GM18526 (cell line): Measurements from ENCODE around the gene ZBTB32.

Experiments used
- POLR2A ChIP-seq: IDR thresholded peaks from 3 replicates; pipeline ENCODE4 v1.6.1; 2011; ENCODE audit not compliant: insufficient read length; ENCODE audit errors: extremely low read depth

The ZBTB32 gene

DNA sequence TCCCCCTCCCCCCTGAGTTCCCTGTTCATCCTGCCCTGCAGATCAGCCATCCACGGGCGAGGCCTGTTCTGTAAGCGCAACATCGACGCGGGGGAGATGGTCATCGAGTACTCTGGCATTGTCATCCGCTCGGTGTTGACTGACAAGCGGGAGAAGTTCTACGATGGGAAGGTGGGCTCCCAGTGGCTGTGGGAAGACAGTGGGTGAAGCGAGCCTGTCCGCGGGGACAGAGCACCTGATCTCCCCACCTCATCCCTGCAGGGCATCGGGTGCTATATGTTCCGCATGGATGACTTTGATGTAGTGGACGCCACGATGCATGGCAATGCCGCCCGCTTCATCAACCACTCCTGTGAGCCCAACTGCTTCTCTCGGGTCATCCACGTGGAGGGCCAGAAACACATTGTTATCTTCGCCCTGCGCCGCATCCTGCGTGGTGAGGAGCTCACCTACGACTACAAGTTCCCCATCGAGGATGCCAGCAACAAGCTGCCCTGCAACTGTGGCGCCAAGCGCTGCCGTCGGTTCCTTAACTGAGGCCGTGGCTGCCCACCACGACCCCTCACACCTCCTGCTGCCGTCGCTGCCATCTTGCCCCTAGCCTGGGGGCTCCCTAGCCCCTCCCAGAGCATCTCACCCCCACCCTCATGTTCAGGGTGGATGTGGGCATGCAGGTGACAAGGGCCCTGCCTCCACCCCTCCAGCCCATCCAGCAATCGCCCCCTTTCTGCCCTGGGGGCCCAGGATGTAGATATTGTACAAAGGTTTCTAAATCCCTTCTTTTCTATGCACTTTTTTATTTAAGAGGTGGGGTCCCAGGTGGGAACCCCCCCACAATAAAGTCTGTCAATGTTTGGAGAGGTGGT, 33.9 kb downstream of the ZBTB32 start:
- no peak for TF ChIP-seq POLR2A

DNA sequence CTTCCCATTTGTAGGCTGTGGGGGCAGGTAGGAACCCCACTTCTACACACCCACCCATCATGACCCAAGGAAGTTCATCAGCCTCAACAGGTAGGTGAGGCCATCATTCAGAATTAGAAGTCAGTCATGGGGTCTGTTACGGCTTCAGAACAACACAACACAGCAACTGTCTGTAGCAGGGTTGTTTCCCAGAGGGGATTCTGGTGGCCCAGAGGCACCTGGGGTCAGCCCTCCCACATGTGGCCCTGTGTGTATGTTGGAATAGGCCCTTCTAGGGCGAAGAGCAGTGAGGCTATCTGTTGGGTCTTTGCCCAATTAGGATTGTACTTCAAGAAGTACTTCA, 34.5 kb downstream of the ZBTB32 start:
- no peak for TF ChIP-seq POLR2A

DNA sequence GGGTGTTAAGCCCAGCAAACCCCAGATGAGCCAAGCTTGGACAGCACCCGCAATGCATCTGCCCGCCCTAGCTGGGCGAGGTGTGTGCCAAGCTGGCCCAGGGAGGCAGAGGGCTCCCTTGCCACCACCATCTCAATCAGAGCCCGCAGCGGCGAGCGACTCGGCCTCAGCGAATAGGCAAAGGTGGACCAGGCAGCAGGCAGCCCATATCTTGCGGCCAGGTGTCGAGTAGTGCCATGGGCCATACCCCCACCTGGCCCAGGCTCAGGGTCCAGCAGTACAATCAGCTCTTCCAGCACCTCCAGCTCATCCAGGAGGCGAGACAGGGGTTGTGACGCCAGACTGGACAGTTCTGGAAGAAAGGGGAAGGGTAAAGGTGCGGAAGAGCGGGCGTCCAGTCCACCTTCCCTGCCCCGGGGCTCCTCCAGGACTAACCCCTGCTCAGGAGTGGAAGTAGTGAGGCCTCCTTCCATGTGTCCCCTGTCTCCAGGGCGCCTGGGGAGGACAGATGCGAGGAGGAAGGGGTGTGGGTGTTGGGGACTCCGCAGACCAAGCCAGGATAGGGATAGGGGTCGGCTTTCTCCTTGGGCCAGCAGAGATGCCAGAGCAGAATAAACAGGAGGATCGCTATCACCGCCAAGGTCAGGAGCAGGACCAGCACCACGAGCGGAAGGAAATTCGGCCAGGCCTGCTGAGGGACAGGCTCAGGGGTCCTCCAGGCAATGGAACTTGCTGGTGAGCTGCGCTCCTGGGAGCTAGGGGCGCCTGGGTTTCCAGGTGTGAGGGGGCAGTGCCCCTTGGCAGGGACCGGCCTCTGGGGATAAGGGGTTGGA, 35.1 kb downstream of the ZBTB32 start:
- no peak for TF ChIP-seq POLR2A

DNA sequence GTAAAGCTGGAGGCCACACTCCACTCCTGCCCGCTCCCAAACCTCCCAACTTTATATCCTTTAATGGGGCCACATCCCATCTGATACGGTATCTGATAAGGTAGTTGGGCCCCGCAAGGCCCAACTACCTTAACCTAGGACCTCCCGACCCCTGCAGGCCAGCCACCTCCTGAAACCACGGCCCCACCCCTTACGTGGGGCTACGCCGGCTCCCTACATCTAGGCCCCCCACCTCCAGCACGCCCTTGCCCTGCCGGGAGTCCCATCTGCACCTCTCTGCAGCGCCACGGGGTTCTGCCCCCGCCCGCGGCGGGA, 35.7 kb downstream of the ZBTB32 start:
- TF ChIP-seq POLR2A: no peak

DNA sequence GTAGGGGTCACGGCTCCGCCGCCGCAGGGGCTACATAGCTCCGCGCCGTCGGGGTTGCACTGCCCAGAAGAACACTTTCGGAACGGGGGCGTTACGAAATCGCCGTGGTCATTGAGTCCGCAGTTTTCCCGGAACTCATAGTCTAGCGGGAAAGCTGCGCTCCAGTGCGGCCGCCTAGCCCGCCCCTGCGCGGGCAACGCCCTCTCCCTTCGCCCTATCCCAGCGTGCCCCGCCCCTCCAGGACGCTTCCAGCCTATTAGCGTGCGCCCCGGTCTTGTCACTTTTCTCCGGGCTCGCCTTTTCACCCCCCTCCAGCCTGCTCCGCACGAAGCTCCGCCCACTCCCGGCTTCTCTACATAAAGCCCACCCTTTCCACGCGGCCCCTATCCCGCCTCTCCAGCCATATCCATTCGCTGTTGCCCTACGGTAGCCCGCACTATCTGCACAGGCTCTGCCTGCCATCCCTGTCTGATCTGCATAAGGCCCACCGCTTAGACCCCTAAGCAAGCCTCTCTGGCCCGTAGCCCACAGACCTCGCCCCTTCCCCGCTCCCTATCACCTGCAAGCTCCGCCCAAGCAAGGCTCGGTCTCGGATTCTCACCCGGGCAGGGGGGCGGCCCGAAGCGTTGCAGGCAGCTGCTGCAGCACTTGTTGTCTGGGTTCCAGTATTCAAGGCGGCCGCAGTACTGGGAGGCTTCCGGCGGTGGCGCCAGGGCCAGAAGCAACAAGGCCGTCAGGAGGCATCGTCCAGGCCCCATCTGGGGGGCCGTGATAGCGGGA, 36.3 kb downstream of the ZBTB32 start:
- peak; percentile 70 for TF ChIP-seq POLR2A

DNA sequence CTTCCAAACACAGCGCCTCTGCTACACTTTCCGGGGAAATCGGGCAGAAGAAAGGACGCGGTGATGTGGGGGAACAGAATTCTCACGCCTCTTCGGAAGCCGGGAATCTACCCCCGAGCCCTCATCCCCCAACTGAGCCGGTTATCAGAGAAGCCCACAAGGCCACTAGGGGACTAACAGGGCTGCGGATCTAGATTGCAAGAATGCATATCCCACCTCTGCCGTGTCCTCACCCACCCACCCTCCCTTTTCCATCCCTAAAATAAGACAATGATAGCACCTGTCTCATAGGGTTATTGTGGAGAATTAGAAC, 36.8 kb downstream of the ZBTB32 start:
- TF ChIP-seq POLR2A: no peak

DNA sequence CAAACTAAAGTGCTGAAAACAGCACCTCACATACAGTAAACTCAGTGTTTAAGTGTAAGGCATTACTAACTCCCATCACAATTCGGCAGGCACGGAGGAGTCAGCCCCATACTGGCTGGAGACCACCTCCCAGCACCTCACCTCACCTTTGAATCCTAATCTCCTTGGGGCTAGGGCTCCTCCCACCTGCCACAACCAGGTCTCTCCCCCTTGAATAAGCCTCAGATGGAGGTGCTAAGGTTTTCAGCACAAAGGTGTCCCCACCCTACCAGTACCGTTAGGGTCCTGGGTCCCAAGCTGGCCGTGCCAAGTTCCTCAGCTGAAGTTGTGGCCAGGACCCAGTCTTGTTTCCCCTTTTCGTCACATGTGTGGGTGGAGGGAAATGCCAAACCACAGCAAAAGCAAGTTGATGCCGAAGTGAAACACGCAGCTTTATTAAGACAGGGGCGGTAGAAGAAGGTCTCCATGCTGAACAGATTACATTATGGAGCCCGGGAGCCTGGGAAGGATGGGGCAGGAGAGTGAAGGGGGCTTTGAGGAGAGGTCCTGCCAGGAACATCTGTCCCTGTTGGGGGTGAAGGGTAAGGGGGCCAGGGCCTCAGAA, 37.9 kb downstream of the ZBTB32 start, which contains the start of gene IGFLR1:
IGFLR1 (minus strand) TSS at position 332 of the 604 bp plus-strand sequence. CDS start 1,272 bp downstream, outside the sequence.
- TF ChIP-seq POLR2A: peak; percentile 55

DNA sequence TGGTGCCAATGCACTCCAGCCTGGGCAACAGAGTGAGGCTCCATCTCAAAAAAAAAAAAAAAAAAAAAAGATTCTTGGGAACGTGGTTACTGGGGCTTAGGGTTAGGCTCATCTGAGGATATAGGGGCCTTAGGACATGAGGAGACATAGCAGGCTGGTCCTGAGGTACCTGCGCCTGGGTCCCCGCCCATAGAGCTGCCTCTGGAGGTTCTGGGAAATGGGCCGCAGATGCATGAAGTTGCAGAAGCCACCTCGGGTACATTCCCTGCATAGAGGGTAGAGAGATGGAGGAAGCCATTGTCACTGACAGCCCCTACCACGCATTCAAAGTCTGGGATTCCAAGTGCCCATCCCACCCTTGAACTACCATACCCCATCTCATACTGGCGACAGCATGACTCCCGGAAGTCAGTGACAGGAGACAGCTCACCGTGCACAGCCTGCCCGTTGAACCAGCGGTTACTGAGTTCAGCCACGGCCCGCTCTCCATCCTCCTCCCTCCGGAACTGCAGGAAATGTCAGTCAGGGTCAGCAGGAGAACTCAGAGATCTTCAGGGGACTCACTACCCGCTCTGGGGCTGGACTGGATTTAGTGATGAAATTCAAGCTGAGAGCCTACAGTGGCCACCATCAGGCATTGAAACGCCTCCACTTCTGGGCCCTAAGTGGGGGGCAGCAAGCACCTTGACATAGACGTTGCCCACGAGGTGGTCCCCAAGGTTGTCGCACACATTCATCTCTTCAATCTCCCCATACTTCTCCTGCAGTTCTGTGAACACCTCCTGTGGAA, 39.5 kb downstream of the ZBTB32 start:
- TF ChIP-seq POLR2A: no peak

DNA sequence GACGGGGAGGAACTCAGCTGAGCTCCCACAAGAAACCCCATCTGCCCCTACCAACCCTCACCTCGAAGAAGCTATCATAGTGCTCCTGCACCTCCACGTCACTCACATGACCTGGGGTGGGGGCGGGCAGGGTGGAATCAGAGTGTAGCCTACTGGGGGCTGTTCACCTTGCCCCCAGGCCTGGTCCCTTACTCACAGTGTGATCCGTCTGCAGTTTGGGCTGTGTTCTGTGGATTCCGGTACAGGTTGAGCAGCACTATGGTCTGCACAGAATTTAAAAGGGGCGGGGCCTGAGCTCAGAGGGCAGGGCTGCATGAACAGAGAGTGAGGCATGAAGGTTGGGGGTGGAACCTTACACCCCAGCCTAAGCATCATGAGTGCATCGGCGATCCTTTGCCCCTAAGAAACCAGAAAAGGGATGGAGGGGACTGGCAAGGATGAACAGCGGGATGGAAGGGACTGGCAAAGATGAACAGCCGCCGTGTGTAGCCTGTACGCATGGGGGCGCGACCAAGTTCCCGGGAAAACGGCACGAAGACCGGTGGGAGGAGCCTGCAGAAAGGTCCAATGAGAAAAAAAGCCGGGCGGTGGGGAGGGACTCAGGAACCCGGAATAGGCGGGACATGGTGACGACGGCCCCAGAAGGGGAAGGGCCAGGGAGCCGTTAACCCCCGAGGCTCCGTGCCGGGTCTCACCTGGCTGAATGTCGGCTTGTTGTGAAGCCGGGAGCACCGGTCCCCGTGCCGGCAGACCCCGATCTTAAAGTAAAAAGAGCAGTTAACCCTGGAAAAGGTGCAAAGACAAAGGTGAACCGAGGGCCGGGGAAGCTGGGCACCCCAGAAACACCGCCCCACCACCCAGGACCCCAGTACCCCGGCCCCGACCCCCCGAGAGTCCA, 40.3 kb downstream of the ZBTB32 start:
- peak; percentile 94 for TF ChIP-seq POLR2A

DNA sequence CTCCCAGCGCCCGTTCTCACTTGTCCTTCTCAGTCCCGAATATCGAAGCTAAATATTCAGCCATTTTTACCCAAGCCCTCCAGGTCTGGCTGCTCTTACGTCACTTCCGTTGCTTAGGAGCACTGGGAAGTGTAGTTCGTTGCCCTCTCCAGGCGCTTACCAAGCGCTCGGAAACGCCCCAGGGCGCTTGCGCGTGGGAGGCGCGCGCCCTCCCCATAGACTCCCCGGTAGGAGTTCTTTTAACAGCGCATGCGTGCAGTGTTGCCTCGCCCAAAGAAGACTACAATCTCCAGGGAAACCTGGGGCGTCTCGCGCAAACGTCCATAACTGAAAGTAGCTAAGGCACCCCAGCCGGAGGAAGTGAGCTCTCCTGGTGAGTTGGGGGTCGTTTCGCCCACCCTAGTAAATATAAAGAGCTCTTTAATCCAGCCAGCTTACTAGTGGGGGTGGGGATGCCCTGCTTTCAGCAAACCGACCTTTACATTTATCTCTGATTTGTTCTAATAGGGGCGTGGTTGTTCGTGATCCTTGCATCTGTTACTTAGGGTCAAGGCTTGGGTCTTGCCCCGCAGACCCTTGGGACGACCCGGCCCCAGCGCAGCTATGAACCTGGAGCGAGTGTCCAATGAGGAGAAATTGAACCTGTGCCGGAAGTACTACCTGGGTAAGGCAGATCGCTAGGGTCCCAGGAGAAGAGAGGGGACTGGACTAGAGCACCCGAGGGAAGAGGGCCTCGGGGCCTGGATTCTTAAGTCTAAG, 41.1 kb downstream of the ZBTB32 start, which contains the start of the genes PSENEN and U2AF1L4:
PSENEN (plus strand) TSS at position 324 of the 759 bp plus-strand sequence; CDS start at position 604, 280 bp downstream.
U2AF1L4 (minus strand) TSS at position 91 of the 759 bp plus-strand sequence; CDS start at position 64, 27 bp downstream.
- TF ChIP-seq POLR2A: peak; percentile 8

DNA sequence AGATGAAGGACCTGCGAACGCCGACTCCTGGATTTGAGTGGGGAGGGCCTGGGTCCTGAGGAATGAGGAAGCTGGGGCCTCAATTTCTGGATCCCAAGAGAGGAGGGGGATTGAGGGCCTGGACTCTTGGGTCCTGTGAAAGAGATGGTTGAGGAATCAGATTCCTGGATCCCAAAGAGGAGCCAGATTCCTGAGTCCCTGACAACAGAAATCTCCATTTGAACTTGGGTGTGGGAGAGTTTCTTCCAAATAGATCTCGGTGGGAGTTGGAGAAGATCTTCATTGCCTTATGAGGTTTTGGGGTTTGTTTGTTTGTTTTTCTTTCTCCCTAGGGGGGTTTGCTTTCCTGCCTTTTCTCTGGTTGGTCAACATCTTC, 41.7 kb downstream of the ZBTB32 start:
- no peak for TF ChIP-seq POLR2A

DNA sequence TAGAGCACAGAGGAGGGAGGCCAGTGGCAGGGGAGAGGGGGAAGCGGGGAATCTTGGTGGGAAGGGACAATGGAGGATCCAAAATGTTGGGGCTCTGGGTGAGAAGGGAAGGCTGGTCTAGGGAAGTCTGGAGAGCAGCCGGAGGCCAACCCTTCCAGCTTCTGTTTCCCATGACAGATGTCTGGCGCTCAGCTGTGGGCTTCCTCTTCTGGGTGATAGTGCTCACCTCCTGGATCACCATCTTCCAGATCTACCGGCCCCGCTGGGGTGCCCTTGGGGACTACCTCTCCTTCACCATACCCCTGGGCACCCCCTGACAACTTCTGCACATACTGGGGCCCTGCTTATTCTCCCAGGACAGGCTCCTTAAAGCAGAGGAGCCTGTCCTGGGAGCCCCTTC, 42.2 kb downstream of the ZBTB32 start:
- TF ChIP-seq POLR2A: no peak
